H1 (cell line): ENCODE data around the gene RSRC2. TPM values are rescaled to one million over a fixed set of nuclear protein-coding genes. Genes with fewer than 3 reads are reported as not detected.

ENCODE experiments used
- BACH1 ChIP-seq: IDR thresholded peaks from 2 replicates; pipeline ENCODE4 v1.6.1; 2012; ENCODE audit warnings: low read length, improper control_type of control experiment
- SAP30 ChIP-seq: fragments of 300-600 bp; sonication (generic); IDR thresholded peaks from 2 replicates; pipeline ENCODE4 v1.7.1; 2012; ENCODE audit warnings: low read length, moderate library complexity, mild to moderate bottlenecking, inconsistent platforms; ENCODE audit not compliant: insufficient read depth, insufficient replicate concordance
- SRF ChIP-seq: IDR thresholded peaks from 2 replicates; pipeline ENCODE4 v1.6.1; 2011; ENCODE audit warnings: mild to moderate bottlenecking, low read depth, low read length, moderate library complexity
- polyA plus RNA-seq, 7 experiments: library from polyadenylated mRNA; depleted of rRNA in 3 of 7; stranded (reverse) in 5 of 7; unstranded in 2 of 7; fragments of >200 nt in 5 of 7; fragments of 200-250 nt in 2 of 7; gene quantifications; 1 replicate in 5 of 7; 2 replicates in 1 of 7; 4 replicates in 1 of 7; pipeline versions ENCODE4 v1.2.1 to v1.2.3, GENCODE V29; 2011 to 2013; ENCODE audit warnings: missing spikeins in 2 of 7, mixed read lengths in 2 of 7
- total RNA-seq: library from RNA; stranded (reverse); fragmentation: NEBNext Ultra II Directional; extraction: Animal tissue kit (Norgen Biotek cat#: 25700); gene quantifications from 2 replicates; pipeline ENCODE4 v1.2.1, GENCODE V29; 2021

Gene RSRC2
- total and polyA plus RNA-seq, 2 of the 8 experiments (the other 6 are each of a cell fraction or from before 2014, with no cell fraction given), result 15.9 to 71.4 TPM

- TF ChIP-seq SRF (no peak), BACH1 (no peak), SAP30 (no peak)
Observed at GRCh38 chr12:122545855-122546254, 19.1 kb upstream of the RSRC2 start (continued).
